ENCODE data around the gene GNA12.
"Not testable (repeated sequence)": the region's sequence is repeated elsewhere in the genome, so short reads cannot be mapped to it uniquely, and the experiment has no call there.

Gene GNA12

GRCh38 chr7:2692543-2692942 lies 151.6 kb downstream of the GNA12 start:
- no peak for TF ChIP-seq CTCF (IDR thresholded peaks at IDR 0.05; ENCODE audit: unreplicated experiment in 3 of 3)
- no peak overlapping the region for H3K27ac Mint-ChIP-seq
- no peak overlapping the region for H3K4me3 Mint-ChIP-seq
- H3K36me3 Mint-ChIP-seq (ENCODE audit: low read depth): no peaks in the 10 kb centered on the region
- peaks cover 41% of the 10 kb centered on the region for H3K27me3 Mint-ChIP-seq (ENCODE audit: low read depth)
- H3K9me3 Mint-ChIP-seq: no peaks in the 10 kb centered on the region
- peaks cover 10% of the 10 kb centered on the region for H3K4me1 Mint-ChIP-seq

- H3K4me3 Mint-ChIP-seq; H3K9me3 Mint-ChIP-seq; H3K36me3 Mint-ChIP-seq (ENCODE audit: low read depth); H3K27ac Mint-ChIP-seq: not testable (repeated sequence)
- peaks cover 10% of the 10 kb centered on the region for H3K4me1 Mint-ChIP-seq
- H3K27me3 Mint-ChIP-seq (ENCODE audit: low read depth): peaks cover 46% of the 10 kb centered on the region
Observed at GRCh38 chr7:2691932-2692439, 152.1 kb downstream of the GNA12 start.

GRCh38 chr7:2691011-2691707 lies 152.9 kb downstream of the GNA12 start:
- Mint-ChIP-seq H3K27me3 (ENCODE audit: low read depth) (peaks cover 53% of the 10 kb centered on the region), H3K4me1 (peaks cover 10% of the 10 kb centered on the region), H3K9me3 (no peaks in the 10 kb centered on the region), H3K4me3 (no peak overlapping the region), H3K36me3 (ENCODE audit: low read depth) (no peaks in the 10 kb centered on the region), H3K27ac (no peak overlapping the region)
- TF ChIP-seq CTCF (IDR thresholded peaks at IDR 0.05; ENCODE audit: unreplicated experiment in 3 of 3): no peak

GRCh38 chr7:2689951-2690705 lies 154.0 kb downstream of the GNA12 start:
- Mint-ChIP-seq H3K27ac (no peak overlapping the region), H3K4me1 (peaks cover 10% of the 10 kb centered on the region), H3K9me3 (no peaks in the 10 kb centered on the region), H3K27me3 (ENCODE audit: low read depth) (peaks cover 61% of the 10 kb centered on the region), H3K4me3 (peak overlapping the region in 1 of 3 experiments; percentile 38), H3K36me3 (ENCODE audit: low read depth) (no peaks in the 10 kb centered on the region)
- TF ChIP-seq CTCF (IDR thresholded peaks at IDR 0.05; ENCODE audit: unreplicated experiment in 3 of 3): no peak

GRCh38 chr7:2689343-2689847 lies 154.7 kb downstream of the GNA12 start:
- Mint-ChIP-seq H3K27ac (no peak overlapping the region), H3K4me1 (peaks cover 10% of the 10 kb centered on the region), H3K27me3 (ENCODE audit: low read depth) (peaks cover 64% of the 10 kb centered on the region), H3K9me3 (no peaks in the 10 kb centered on the region), H3K4me3 (peak overlapping the region in 2 of 3 experiments; percentile 59 to 60), H3K36me3 (ENCODE audit: low read depth) (no peaks in the 10 kb centered on the region)
- no peak for TF ChIP-seq CTCF (IDR thresholded peaks at IDR 0.05; ENCODE audit: unreplicated experiment in 3 of 3)

Measured in nephron (organoid).